ENCODE measurements around the gene COG3.
"Not testable (repeated sequence)": the region's sequence is repeated elsewhere in the genome, so short reads cannot be mapped to it uniquely, and the experiment has no call there.

The COG3 gene, protein sequence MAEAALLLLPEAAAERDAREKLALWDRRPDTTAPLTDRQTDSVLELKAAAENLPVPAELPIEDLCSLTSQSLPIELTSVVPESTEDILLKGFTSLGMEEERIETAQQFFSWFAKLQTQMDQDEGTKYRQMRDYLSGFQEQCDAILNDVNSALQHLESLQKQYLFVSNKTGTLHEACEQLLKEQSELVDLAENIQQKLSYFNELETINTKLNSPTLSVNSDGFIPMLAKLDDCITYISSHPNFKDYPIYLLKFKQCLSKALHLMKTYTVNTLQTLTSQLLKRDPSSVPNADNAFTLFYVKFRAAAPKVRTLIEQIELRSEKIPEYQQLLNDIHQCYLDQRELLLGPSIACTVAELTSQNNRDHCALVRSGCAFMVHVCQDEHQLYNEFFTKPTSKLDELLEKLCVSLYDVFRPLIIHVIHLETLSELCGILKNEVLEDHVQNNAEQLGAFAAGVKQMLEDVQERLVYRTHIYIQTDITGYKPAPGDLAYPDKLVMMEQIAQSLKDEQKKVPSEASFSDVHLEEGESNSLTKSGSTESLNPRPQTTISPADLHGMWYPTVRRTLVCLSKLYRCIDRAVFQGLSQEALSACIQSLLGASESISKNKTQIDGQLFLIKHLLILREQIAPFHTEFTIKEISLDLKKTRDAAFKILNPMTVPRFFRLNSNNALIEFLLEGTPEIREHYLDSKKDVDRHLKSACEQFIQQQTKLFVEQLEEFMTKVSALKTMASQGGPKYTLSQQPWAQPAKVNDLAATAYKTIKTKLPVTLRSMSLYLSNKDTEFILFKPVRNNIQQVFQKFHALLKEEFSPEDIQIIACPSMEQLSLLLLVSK

DNA sequence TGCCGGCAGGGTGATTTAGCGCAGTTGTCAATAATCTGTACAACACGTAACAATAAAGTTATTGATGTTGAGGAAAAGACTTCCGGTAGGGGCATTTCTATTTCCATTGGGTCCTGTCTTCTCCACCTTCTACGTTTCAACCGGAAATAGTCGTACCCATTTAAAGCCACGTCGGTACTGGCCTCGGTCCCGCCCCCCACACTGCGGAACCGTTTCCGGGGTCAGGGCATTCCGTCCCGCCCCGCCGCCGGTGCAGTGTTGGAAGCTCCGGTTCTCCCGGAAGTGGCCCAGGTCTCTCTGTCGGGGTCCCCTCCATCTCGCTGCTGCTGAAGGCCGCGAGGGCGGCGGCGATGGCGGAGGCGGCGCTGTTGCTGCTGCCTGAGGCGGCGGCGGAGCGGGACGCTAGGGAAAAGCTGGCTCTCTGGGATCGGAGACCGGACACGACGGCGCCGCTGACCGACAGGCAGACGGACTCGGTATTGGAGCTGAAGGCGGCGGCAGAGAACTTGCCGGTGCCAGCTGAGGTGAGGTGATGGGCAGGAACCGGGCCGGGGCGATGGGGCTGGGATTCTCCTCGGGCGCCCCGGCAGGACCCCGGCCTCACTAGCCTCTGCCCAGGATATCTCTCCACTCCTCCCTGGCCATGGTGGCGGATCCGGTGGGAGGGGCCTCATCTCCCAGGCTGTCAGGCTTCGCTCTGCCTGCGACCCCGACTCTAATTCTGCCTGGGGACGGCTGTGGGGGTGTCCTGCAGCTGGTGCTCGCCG is at the start of gene COG3:
Gene COG3 (plus strand): TSS at position 253 of the 767 bp plus-strand sequence. CDS start 98 bp downstream, at position 351.
- peak; percentile 96 for DNase-seq

DNA sequence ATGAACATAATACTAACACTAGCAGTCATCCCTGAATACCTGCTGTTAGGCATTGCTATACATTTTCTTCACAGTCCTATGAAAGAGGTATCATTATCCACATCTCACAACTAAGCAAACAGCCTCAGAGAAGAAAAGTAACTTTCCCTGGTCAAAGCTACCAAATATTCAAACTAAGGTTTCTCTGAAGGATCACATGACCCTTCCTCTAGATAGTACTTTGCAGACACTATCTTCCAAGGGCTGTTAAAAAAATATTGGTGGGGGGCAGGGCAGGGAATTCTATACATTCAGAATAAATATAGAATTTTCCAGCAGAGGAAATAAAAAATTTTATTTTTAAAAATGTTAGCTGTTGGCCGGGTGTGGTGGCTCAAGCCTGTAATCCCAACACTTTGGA is 49.6 kb upstream of the COG3 start:
- no peak for DNase-seq

DNA sequence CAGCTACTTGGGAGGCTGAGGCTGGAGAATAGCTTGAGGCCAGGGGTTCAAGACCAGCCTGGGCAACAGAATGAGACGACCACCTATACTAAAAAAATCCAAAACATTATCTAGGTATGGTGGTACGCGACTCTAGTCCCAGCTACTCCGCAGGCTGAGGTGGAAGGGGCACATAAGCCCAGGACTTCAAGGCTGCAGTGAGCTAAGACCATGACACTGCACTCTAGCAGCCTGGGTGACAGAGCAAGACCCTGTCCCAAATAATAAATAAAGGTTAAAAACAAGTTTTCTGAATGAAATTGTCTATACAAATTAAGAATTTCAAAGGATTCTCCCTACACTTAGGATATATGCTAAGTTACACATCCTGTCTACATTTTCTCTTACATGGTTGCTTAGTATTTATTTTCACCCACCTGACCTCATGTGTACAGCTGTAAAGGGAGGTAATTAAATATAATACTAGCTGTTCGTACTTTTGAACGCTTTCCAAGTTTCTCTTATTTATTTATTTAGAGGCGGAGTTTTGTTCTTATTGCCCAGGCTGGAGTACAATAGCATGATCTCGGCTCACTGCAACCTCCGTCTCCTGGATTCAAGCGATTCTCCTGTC is 48.1 kb upstream of the COG3 start:
- no peak for DNase-seq

DNA sequence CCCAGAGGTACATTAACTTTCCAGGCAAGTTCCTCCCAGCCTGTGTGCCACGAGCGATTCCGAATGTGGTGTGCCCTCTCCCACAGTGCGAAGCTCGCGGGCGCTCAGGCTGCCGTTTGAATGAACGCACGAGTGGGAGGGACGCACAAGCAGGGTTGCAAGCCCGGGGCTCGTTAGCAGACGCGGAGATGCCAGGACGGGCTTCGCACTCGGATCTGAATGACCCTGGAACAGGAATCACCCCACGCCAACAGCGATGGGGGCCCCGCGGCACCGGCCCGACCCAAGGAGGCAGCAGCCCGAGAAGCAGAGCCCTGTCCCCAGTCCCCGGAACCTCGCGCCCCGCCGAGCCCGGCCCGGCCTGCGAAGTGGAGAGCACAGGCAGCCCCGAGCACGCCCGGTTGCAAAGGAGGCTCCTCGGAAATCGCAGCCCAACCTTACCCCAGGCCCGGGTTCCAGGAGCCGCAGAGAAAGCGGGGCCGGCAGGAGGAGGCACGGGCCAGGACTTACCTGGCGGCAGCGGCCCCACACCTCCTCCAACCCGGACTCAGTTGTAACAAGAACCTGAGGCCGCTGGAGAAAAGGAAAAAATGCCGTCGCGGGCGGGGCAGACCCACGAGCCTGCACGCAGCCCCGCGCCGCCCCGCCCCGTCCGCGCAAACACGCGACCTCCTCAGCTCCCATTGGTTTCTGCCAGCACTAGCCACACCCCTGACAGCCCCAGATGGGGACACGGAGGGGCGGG is 46.8 kb upstream of the COG3 start, which contains the start of gene SLC25A30:
Gene SLC25A30 (minus strand): TSS at position 584 of the 745 bp plus-strand sequence. CDS start 6,948 bp downstream, outside the sequence.
- peak; percentile 94 for DNase-seq

DNA sequence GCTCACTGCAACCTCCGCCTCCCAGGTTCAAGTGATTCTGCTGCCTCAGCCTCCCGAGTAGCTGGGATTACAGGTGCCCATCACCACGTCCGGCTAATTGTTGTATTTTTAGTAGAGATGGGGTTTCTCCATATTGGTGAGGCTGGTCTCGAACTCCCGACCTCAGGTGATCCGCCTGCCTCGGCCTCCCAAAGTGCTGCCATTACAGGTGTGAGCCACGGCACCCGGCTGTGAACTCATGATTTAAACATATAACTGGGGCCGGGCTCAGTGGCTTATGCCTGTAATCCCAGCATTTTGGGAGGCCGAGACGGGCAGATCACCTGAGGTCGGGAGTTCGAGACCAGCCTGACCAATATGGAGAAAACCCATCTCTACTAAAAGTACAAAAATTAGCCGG is 45.4 kb upstream of the COG3 start:
- not testable (repeated sequence) for DNase-seq

DNA sequence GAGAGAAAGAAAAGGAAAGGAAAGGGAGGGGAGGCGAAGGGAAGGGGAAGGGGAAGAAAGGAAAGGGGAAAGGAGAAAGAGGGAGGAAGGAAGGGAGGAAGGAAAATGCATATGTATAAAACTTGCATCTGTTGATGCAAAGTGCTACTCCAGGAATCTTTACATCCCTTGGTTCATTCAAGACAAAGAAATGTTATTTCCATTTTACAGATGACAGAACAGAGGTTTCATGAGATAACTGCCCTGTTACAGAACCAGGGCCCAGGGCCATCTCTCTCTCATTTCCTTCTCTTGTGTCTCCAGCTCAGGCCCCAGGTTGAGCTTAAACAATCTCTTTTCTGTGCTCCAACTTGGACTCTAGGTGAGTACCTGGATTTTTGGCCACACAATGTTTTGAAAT is 44.8 kb upstream of the COG3 start:
- DNase-seq: no peak

DNA sequence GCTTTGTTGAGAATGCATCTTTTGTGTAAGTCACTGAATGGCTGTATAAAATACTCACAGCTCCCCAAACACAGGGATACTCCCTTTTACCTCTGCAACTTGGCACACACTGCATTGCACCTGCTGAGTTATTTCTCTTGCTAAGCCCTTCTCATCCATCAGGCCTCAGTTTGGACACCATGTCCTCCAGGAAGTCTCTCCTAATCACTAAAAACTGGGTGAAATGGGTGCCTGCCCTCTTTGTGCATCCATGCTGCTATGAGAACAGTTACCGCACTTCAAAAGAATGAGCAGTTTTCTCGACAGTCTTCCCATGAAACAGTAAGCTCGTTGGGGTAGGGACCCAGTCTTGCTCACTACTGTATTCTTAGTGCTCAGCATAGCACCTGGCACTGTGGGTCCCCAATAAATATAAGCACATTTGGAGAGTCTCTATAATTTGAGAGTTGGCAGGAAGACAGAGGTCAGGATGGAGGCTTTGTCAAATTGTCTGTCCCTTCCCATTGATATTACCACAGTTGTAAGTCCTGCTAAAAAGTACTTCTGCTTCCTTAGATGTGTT is 41.9 kb upstream of the COG3 start:
- no peak for DNase-seq

DNA sequence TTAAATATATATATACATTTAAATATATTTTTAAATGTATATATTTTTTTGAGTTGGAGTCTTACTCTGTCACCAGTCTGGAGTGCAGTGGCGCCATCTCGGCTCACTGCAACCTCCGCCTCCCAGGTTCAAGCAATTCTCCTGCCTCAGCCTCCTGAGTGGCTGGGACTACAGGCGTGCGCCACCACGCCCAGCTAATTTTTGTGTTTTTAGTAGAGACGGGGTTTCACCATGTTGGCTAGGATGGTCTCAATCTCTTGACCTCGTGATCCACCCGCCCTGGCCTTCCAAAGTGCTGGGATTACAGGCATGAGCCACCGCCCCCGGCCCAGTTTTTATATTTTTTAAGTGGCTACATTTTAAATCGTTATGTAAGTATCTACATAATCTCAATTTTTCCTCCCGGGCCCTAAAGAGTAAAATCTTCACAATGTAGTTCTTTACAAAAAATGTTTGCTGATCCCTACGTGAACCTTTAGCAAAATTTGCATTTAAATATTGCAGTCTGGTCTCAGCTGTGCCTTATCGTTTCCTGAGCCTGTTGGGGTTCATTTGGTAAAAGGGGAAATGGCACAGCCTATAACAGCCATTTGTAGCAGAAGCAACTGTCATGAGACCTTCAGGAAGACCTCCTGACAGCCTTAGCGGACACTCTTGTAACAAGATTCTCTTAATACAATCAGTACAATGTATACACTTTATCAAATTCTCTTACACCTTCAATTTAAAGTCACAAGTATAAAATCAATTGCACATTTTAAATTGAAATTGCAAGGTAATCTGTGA is 38.5 kb upstream of the COG3 start:
- DNase-seq: not testable (repeated sequence)

DNA sequence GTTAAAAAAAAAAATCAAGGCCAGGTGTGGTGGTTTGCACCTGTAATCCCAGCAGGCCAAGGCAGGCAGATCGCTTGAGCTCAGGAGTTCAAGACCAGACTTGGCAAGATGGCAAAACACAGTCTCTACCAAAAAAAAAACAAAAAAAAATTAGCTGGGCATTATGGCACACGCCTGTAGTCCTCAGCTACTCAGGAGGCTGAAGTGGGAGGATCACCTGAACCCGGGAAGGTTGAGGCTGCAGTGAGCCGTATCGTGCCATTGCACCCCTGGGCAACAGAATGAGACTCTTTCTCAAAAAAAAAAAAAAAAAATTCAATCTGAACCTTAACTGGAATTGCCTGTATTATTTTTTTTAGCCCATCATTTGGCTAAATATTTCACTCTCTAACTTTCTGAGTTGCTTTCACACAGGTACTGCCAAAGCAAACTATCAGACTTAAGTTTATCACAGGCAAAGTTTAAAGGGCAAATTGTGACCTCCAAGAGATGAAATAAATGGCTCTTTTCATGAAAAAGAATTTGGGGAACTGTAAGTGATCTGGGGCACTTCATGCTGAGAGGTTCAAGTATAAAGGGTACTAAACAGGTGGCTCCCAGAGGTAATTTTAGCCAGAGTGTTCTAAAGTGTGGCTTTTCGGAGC is 31.9 kb upstream of the COG3 start:
- DNase-seq: no peak

DNA sequence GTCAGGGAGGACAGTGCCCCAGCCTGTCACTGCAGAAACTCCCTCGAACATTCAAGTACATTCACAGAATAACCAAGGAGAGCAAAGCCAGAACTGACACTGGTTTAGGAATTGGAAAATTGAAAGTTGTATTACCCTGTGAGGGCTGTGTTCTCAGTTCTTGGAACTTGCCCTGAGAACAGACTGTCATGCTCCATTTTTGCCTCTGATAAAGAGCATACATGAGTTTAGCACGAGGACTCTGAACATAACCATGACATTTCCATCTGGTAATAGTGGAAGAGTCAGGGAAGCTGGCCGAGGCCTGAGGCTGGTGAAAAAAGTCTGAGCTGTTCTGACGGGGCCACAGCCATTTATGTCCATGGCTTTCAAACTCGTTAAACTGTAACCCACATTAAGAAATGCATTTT is 31.4 kb upstream of the COG3 start:
- no peak for DNase-seq

DNA sequence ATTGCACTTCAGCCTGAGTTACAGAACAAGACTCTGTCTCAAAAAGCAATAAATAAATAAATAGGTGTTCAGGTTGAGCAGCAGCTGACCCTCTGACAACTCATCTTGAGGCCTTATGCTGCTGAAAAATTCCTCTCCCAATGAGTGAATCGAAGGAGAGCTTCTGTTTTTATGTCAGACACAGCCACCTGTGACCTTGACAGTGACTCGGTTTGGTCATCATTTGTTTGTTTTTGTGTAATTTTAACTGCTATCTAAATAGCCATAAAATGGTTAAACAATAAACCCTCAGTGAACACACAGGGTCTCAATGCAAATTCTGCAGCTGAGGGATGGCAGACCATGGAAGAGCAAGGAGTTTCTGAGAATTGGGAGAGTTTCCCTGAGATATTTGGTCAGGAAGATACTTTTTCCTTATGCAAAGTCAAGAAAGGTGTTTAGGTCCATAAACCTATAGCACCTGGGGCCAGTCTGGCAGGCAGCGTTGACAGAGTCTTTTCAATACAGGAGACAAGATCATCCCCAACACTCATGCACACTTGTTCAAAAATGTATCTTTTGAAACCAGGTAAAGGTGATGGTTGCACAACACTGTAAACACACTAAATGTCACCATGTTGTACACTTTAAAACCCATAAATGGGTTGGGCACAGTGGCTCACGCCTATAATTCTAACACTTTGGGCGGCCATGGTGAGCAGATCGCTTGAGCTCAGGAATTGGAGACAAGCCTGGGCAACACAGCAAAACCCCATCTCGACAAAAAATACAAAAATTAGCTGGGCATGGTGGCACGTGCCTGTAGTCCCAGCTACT is 30.0 kb upstream of the COG3 start:
- no peak for DNase-seq

DNA sequence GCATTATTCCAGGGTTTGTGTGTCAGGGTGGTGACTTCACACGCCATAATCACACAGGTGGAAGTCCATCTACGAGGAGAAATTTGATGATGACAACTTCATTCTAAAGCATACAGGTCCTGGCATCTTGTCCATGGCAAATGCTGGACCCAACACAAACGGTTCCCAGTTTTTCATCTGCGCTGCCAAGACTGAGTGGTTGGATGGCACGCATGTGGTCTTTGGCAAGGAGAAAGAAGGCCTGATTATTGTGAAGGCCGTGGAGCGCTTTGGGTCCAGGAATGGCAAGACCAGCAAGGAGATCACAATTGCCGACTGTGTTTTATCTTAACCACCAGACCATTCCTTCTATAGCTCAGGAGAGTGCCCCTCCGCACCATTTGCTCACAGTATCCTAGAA is 28.4 kb upstream of the COG3 start:
- no peak for DNase-seq

DNA sequence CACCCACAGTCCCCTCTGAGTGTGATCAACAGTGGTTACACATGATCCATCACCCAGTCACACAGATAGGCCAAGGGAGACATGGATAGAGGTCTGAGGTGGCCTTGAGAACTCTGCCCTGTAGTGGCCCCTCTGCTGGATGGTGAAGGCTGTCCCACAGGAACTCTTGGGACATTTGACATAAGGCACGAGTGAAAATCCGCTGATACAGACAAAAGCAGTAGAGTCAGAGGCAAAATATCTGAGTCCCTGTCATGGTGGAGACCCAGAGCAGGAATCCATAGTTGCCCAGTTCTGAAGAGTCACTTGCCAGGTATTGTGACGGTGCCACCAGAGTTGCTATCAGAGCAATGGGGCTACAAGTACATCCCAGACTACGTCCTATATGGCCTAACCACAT is 27.8 kb upstream of the COG3 start:
- no peak for DNase-seq

DNA sequence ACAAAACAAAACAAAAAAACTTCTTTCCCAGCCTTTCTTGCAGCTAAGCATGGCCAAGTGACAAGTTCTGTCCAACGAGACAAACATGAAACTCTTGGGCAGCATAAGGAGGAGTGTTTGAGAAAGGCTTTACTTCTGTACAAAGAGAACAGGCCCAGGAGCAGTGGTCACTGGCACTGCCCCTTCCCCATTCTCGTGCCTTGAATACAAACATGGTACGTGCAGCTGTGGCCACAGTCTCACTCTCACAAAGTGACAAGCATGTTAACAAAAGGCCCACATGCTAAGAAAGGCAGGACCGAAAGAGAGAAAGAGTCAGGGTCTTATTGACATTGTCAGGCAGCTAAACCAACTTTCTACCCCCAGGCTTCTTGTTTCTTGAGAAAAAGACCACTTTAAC is 26.8 kb upstream of the COG3 start:
- DNase-seq: no peak

DNA sequence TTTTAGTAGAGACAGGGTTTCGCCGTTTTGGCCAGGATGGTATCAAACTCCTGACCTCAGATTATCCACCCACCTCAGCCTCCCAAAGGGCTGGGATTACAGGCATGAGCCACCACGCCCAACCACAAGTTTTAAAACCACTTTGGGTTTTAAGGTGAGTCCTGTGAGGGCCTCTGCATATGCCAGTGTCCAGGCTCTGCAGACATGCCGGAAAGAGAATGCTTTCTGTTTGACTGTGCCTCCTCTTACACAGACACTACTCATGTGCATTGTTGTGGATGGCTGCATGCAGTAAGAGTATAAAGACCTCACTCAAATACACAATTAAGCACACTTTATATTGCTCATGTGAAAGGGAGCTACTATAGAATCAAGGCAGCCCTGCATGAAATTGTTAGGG is 25.7 kb upstream of the COG3 start:
- no peak for DNase-seq

DNA sequence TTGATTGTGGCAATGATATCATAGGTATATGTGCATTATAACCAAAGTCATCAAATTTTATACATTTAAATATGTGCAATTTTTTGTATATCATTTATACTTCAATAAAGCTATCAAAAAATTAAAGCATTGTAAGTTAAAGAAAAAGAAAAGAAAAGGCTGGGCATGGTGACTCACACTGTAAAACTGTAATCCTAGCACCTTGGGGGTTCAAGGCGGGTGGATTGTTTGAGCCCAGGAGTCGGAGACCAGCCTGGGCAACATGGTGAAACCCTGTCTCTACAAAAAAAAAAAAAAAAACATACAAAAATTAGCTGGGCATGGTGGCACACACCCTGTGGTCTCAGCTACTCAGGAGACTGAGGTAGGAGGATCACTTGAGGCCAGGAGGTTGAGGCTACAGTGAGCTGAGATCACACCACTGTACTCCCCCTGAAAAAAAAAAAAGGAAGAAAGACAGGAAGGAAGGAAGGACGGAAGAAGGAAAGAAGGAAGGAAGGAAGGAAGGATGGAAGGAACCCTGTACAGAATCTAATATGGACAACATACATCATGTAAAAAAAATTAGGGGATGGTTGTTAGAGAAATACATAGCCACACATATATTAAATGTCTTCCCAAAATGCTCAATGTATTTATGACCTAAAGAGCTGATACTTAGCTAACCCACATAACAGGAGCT is 24.8 kb upstream of the COG3 start:
- DNase-seq: no peak

DNA sequence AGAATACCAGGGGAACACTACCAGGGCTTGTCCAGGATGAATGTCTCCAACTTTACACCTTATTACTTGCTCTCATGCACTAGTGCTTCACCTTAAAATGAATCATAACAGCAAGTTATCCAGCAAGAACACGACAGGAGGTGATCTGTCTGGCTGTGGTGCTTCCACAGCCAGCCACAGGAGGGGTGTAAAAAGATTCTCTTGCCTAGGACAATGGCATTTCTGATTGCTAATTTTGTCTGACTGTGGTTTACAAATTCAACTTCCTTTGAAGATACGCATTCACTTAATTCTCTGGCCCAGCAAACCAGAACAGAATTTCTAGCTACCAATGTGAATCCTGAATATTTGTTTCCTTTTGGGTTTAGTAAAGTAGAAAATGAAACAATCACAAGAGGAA is 23.1 kb upstream of the COG3 start:
- DNase-seq: no peak

DNA sequence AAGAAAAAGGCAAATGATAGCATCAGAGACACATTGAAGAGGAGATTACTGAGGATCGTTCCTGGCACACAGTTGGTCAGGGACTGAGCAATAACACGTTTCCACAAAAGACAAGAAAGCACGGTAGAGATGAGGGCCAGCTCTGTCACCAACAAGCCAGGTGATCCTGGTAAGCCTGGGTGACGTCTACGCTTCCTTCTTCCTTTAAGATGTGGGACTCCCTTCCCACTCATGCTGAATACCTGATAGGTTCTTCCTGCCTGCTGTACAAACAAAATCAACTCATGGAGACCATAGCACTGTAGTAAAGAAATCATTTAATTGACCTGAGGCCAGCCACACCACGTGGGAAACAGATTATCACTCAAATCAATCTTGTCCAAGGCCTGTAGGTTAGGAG is 19.7 kb upstream of the COG3 start:
- no peak for DNase-seq

DNA sequence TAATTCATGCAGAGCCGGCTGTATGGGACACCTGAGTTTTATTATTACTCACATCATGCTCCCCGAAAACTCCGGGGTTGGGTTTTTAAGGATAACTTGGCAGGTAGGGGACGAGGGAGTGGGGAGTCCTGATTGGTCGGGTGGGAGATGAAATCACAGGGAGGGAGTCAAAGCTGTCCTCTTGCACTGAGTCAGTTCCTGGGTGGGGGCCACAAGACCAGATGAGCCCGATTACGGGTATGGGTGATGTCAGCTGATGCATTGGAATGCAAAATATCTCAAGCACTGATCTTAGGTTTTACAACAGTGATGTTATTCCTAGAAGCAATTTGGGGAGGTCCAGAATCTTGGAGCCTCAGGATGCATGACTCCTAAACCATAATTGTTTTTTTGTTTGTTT is 18.6 kb upstream of the COG3 start:
- DNase-seq: no peak

All from stimulated activated CD8-positive, alpha-beta memory T cell treated with anti-CD3 and anti-CD28 coated beads, Interleukin-4, amount 100 ng/mL, for 48 hours (primary cell).